ENCODE data around the gene MPDZ.

DNA sequence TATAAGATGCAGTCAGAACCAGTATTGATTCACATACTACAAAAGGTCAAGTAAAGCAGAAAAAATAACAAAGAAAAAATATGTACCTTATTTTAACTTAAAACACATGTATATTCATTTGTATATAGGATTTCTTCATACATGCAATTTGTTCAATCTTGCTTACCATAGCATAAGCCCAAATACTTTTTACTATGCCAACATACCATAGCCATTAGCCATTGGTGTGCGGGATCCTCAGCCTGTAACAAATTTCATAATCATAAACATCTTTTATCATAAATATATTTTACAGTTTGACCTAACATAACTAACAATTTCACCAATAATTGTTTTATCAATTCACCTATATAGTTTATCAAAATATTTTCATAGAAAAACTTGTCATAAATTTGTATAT is 51.1 kb downstream of the MPDZ start:
- no peak for TF ChIP-seq YY1 (IDR thresholded peaks at IDR 0.05; ENCODE audit: insufficient read depth, insufficient read length)
- TF ChIP-seq ZNF274 (IDR thresholded peaks at IDR 0.05; ENCODE audit: low read depth, low read length) = no peak

All from NT2/D1 (cell line).